ENCODE results near the gene VSIR. TPM values are rescaled to one million over a fixed set of nuclear protein-coding genes. Genes with fewer than 3 reads are reported as not detected.

Gene VSIR
- total RNA-seq, 1 donor from 2014 or later = 0.29 TPM

- Mint-ChIP-seq H3K4me3 (ENCODE audit: unreplicated experiment) (no peak overlapping the region), H3K4me1 (ENCODE audit: low read depth, unreplicated experiment) (peaks cover 7% of the 10 kb centered on the region), H3K9me3 (ENCODE audit: unreplicated experiment) (no peaks in the 10 kb centered on the region), H3K27ac (ENCODE audit: unreplicated experiment) (no peak overlapping the region), H3K27me3 (ENCODE audit: unreplicated experiment) (peaks cover 5% of the 10 kb centered on the region), H3K36me3 (ENCODE audit: unreplicated experiment) (no peaks in the 10 kb centered on the region)
- no peak for DNase-seq
- TF ChIP-seq CTCF (IDR thresholded peaks at IDR 0.05; ENCODE audit: partially characterized antibody, unreplicated experiment) = no peak
These were observed 3.1 kb downstream of the VSIR start for GRCh38 chr10:71770255-71770654.

GRCh38 chr10:71769279-71769823 lies 4.0 kb downstream of the VSIR start:
- H3K36me3 Mint-ChIP-seq (ENCODE audit: unreplicated experiment) = no peaks in the 10 kb centered on the region
- peaks cover 4% of the 10 kb centered on the region for H3K27me3 Mint-ChIP-seq (ENCODE audit: unreplicated experiment)
- no peak overlapping the region for H3K27ac Mint-ChIP-seq (ENCODE audit: unreplicated experiment)
- no peak for DNase-seq
- peaks cover 2% of the 10 kb centered on the region for H3K9me3 Mint-ChIP-seq (ENCODE audit: unreplicated experiment)
- H3K4me3 Mint-ChIP-seq (ENCODE audit: unreplicated experiment) = no peak overlapping the region
- peaks cover 6% of the 10 kb centered on the region for H3K4me1 Mint-ChIP-seq (ENCODE audit: low read depth, unreplicated experiment)
- no peak for TF ChIP-seq CTCF (IDR thresholded peaks at IDR 0.05; ENCODE audit: partially characterized antibody, unreplicated experiment)

GRCh38 chr10:71767420-71768035 lies 5.8 kb downstream of the VSIR start:
- H3K27ac Mint-ChIP-seq (ENCODE audit: unreplicated experiment) = no peak overlapping the region
- H3K36me3 Mint-ChIP-seq (ENCODE audit: unreplicated experiment) = no peaks in the 10 kb centered on the region
- peaks cover 6% of the 10 kb centered on the region for H3K27me3 Mint-ChIP-seq (ENCODE audit: unreplicated experiment)
- peaks cover 2% of the 10 kb centered on the region for H3K9me3 Mint-ChIP-seq (ENCODE audit: unreplicated experiment)
- no peak for TF ChIP-seq CTCF (IDR thresholded peaks at IDR 0.05; ENCODE audit: partially characterized antibody, unreplicated experiment)
- no peak overlapping the region for H3K4me3 Mint-ChIP-seq (ENCODE audit: unreplicated experiment)
- peaks cover 4% of the 10 kb centered on the region for H3K4me1 Mint-ChIP-seq (ENCODE audit: low read depth, unreplicated experiment)
- DNase-seq = no peak

- H3K4me1 Mint-ChIP-seq (ENCODE audit: low read depth, unreplicated experiment) = peaks cover 4% of the 10 kb centered on the region
- H3K4me3 Mint-ChIP-seq (ENCODE audit: unreplicated experiment) = no peak overlapping the region
- peaks cover 6% of the 10 kb centered on the region for H3K27me3 Mint-ChIP-seq (ENCODE audit: unreplicated experiment)
- no peak overlapping the region for H3K27ac Mint-ChIP-seq (ENCODE audit: unreplicated experiment)
- H3K36me3 Mint-ChIP-seq (ENCODE audit: unreplicated experiment) = no peaks in the 10 kb centered on the region
- H3K9me3 Mint-ChIP-seq (ENCODE audit: unreplicated experiment) = peaks cover 2% of the 10 kb centered on the region
- no peak for DNase-seq
- no peak for TF ChIP-seq CTCF (IDR thresholded peaks at IDR 0.05; ENCODE audit: partially characterized antibody, unreplicated experiment)
These were observed 6.5 kb downstream of the VSIR start for GRCh38 chr10:71766717-71767419.
